HK-2 (cell line): ENCODE data around the gene METTL24.

Source experiments
- DNase-seq: peaks from one replicate; pipeline ENCODE4 v3.0.0-alpha.2; 2018; ENCODE audit not compliant: unreplicated experiment

Gene METTL24, protein sequence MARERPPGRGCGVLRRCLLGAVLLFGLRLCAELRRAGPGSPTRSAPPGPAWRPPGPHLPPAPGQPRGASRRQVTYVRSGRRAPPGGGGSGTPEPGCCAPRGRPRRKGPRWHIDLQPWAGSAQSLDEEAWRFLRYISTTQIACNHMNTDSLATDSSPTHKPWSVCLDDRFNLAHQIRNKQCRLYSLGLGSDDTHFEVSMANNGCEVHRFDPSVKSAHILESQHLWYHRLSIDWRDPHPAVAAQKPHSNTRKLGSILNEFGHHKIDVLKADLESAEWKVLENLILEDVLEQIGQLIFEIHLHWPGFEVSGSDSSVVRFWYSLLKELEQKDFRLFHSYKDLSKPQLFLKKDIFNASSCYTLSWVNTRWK

DNA sequence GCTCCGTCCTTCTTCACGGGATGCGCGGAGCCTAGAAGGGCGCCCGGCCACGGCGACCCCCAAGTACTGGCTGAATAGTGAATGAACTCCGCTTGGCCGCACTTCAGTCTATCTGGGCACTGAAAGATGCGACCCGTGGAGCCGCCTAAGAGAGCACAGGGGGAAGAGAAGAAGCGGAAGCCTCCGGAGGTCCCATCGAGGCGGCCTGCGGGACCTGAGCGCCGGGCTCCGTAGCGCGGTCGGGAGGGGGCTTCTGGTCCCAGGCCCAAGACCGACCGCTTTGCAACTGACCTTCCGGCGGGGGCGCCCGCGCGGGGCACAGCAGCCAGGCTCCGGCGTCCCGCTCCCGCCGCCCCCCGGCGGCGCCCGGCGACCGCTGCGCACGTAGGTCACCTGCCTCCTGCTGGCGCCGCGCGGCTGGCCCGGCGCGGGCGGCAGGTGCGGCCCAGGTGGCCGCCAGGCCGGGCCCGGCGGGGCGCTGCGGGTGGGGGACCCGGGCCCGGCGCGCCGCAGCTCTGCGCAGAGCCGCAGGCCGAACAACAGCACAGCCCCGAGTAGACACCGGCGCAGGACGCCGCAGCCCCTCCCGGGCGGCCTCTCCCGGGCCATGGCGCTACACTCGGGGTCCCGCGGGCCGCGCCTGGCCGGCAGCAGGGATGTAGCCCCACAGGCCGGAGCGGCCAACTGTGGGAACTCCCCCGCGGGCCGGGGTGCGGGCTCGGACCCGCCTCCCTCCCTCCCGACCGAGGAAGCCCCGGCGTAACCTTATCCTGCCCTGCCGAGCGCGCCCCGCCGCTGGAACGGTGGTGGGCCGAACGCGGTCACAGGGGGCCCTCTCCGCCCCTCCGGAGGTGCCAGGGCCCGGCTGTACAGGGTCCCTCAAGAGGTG is at the start of gene METTL24:
METTL24 (minus strand) TSS at position 686 of the 889 bp plus-strand sequence; CDS start at position 609, 77 bp downstream.
- DNase-seq, result no peak

DNA sequence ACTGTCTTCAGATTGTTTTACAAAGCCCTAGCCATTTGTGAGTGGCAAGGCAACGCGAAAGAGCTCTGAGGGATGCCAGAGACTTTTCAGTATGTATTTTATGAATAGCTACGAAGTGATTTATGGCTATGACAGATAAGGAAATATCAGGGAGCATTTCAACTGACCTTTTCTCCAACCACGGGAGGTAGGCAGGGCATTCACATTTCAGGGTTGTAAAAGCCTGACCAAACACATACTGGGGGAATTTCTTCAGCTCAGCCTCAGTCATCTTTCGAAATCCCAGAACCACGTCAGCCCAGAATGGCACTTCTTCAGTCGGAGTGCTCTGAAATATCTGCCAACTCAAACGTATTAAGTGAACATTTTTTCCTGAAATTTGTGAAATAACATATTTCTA is 46.5 kb upstream of the METTL24 start:
- no peak for DNase-seq

DNA sequence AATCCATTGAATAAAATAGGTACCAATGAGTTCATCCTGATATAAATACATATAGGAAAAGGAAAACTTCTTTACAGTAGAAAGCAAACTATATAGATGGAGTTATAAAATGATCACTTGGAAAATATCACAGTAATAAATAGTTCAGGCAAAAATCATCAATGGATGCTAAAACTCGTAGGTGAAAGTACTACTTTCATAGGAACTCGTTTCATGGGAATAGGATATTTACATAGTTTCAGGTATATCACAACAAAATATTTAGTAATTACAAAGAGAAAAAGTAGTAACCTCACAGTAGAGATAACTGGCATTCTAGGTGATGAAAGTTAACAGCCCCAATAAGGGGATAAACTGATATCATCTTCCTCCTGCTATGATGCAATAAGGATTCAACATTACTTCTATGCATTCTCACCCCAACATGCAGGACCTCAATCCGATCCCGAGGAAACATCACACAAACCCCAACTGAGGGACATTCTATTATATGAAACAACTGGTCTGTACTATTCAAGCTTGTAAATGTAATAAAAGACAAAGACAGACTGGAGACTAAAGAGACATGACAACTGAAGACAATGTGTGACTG is 43.5 kb upstream of the METTL24 start:
- DNase-seq, result no peak

DNA sequence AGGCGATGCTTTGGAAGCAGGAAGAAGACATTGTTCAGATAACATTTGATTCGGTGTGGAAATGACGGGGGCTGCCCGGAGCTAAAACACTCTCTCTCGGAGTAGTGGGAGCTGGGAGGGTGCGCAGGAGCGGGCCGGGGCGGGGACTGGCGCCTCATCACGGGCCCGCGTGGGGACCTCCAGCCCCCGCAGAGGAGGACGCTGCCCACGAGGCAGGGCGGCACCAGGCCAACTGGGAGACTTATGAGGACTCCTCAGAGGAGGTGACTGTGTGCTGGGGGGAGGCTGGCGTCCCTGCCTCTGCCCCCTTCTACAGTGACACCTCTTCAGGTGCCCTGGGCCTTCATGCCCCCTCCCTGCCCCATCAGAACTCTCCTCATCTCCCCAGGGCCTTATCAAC is 42.1 kb upstream of the METTL24 start:
- DNase-seq, result no peak

DNA sequence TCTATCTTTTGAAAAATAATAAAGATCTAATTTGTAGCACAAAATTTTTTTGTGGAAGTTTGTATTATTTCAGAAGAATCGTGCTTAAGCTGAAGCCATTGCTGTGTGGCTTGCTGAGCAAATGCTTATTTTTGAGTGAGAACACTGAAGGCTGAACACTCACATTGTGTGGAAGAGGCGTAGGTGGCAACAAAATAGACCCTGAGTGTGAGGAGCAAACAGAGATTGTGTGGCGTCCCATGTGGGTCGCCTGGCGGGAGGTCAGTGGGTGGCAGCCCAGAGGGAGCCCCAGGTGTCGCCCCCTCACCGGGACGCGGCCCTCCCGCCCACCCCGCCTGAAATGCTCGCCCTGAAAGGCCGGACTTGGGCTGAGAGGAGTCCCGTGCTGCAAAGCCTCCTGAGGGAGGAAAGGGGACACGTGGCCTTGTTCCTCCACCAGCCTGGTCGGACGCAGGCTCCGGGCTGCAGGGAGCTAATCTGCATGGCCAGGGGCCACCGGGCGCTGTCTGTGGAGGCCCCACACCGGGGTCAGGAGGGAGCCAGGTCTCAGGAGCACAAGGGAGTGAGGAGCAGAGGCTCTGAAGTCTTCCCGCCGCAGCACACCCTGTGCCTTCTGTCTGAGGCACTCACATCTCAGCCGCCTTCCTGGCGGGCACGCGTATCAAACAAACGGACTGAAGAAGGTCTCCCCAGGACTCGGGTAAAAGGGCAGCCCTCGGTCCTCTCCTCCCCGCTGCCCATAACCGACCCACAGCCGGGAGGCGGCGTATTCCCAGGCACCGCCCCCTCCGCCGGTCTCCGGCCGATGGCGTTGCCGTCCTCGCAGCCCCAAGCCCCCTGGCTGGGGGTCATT is 41.3 kb upstream of the METTL24 start:
- no peak for DNase-seq

DNA sequence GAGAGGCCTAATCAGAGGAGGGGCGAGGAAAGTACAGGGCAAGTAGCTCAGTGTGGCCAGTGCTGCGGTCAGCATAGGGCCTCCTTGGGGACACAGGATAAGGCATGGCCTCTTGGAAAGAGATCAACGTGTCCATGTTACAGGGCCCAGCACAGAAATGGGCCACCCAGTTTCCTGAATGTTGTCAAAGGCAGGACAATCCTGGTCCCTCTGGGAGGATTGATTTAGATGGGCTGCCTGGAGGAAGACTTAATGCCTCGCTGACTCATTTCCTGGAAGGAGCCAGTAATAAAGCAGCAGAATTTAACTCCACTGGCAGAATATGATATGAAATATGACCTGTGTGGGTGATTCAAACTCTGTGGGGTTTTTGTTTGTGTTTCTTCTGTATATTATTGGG is 40.6 kb upstream of the METTL24 start:
- DNase-seq, result no peak

DNA sequence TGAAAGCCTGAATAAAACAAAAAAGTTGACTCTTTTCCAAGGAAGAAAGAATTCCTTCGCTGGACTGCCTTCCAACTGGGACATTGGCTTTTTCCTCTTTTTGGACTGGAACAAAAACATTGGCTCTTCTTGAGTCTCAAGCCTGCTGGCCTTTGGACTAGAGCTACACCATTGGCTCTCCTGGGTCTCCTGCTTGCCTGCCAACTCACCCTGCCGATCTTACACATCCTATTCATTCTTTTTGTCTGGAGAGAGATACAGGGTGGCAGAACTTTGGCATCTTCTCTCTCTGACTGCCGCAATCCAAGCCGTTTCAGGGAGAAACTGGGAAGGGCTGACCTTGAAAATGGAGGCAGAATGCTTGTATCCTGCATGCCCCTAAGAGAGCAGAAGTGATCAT is 37.1 kb upstream of the METTL24 start:
- no peak for DNase-seq

DNA sequence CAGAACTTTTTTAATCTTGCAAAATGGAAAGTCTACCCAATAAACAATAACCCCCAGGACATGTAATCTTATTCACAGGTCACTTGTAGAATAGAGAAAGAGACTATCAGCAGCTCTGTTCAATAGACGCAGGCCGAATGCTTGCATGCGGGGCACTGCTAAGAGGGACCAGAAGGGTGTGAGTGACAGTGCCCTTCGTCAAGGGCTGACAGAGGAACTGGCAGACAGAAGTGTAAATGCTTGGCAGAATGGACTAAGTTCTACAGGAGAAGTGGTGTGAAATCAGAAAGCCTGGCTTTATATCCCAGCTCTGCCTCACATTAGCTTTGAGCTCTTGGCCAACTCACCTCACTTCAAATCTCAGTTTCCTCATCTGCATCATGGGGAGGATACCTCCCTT is 36.3 kb upstream of the METTL24 start:
- no peak for DNase-seq

DNA sequence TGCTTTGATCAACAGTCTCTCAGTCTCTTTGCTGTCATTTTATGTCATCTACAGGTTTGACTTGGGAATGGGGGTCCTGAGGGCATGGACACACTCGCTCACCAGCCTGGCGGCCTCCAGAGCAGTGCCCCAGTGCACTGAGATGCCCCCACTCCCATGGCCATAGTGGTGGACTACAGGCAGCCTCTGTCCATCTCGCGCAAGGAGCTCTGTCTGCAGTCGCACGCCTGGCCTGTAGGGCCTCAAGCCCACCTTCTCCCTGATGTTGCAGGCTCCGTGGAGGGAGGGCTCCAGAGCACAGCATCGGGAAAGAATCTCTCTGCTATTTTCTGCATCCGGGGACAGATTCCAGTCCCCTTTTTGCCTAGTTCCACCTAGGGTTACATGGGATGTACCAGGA is 34.6 kb upstream of the METTL24 start:
- DNase-seq, result no peak

DNA sequence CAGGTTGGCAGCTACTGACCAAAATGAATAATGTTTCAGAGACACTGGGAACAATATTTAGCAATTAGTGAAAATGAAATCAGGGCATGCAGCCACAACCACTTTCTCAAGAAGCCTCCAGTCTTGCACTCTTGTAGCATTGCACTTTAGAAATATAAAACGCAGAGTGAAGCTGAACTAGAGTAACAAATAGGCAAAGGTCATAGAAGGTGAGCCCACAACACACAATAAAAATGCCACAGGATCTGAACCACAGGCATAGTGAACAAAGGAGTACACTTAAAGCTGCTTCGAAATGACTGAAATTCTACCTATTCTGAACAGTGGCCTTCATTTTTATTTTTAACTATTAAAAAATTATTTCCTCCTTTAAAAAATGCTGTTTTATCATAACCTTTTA is 32.3 kb upstream of the METTL24 start:
- DNase-seq, result no peak

DNA sequence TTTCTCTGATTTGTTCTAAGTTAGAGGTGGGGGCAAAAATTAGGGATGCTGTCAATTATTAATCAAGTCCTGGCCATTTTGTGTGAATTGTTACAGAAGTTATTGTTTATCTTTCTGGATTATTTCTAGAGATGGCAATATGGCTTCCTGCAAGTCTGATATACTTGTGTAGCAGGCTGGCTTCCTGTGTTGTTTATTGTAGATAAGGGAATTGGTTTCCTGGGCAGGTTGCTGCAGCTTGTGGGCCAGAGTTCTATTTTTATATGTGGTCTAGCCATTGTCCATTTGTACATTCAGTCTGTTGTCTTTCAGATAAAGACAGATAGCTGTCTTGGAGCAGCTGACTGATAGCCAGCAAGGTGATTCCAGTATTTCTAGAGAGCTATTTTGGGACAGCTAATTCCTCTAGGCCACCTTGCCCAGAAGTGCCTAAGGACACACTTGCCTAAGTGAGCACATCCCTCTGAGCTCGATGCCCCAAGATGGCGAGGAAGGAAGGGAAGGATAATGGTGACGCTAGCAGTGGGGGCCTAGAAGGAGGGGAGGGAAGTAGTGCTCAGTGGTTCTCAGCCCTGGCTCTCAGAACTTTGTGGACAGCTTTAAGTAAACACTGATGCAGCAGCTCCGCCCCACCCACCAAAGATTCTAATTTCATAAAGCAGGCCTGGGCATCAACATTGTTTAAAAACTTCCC is 31.7 kb upstream of the METTL24 start:
- no peak for DNase-seq

DNA sequence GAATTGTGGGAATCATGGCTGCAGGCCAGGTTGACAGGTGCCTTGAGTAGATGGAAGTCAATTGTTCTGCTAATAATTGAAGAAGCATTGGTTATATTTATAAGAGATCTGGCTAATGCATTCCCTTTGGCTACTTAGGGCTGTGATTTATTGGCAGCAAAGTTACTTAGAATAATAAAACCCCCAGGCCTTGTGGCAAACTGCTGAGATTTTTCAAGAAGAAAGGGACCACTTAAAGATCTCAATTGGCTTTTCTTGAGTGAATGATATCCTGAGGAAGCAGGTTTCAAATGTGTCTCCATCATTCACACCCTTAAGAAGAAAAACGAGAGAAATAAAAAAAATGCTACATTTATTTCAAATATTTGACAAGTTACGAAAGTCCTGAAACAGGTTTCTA is 29.8 kb upstream of the METTL24 start:
- no peak for DNase-seq

DNA sequence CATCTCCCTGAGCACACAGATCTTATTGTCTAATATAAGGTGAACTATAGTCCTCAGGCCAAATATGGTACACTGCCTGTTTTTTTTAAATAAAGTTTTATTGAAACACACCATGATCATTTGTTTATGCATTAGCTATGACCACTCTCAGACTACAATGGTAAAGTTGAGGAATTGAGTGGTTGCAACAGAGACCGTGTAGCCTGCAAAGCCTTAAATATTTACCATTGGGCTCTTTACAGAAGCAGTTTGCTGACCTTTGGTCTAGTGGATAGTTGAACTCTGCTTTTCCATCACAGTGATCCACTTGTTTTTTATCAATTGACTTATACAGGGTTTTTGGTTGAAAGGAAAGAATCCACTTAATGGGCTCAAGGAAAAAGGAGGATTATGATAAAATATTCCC is 27.3 kb upstream of the METTL24 start:
- DNase-seq, result no peak

DNA sequence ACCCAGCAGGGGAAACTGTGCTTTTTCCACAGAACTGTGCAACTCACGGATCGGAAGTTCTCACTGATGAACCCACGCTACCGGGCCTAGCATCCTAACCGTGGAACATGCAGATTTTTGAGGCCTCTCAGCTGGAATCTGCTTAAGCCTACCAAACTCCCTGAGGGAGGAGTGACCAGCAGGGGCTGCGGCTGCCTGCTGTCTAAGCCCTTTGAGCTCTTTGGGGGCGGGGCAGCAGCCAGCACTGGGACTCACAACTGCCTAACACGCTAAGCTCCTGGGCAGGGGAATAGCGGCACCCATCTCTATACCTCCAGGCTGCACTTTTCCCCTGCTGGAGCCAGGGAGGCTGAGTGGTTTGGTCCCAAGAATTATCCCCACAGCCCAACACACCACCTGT is 20.4 kb upstream of the METTL24 start:
- DNase-seq, result no peak

DNA sequence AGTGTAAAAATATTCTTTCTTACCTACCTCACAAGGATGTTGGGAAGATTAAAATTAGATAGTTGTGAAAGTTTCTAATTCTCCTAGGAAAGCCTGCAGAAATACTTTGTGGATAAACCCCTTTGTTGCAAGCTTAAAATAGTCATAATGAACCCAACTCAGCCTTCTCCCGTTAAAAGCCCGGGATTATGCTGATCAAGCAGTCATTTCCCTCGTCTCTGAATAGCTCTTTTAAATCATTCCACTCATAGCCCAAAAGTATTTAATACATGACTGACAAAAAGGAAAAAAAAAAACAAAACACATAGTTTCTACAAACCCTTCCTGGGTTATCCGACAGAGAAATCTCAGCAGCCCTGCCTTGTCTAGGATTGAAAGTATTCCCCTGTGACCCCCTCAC is 10.9 kb upstream of the METTL24 start:
- DNase-seq, result no peak

DNA sequence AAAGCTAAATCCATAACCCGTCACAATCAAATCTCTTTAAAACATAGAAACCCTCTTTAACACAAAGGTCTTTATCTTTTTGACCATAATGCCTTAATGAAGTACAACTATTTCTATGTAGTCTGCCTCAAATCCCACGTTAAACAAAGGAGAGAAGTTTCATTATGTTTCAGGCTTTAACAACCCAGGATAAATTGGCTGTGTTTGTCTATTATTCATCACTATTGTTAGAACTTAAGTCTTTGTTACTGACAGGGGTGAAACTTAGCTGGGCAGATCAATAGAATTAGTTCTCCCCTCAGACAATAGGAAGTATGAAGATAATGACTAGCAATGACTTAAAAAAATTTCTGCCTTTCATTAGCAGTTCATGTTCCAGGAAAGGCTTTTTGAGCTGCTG is 10.1 kb upstream of the METTL24 start:
- DNase-seq, result no peak

DNA sequence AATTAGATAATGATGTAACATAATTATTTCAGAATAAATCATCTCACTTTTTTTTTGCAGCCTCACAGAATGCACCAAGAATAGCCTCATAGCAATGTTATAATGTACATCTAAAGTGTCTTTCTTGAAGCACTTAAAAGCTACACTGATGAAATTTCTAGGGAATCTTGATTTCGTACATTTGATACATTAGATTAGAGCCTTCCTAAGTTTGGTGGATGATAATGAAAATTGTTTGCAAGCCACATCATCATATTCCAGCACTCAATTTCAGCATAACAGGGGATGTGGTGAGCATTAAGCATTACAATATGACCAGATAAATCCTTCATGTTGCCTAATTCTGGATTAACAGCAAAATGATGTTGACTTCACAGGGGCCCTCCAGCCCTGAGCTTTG is 9.7 kb upstream of the METTL24 start:
- DNase-seq, result no peak

DNA sequence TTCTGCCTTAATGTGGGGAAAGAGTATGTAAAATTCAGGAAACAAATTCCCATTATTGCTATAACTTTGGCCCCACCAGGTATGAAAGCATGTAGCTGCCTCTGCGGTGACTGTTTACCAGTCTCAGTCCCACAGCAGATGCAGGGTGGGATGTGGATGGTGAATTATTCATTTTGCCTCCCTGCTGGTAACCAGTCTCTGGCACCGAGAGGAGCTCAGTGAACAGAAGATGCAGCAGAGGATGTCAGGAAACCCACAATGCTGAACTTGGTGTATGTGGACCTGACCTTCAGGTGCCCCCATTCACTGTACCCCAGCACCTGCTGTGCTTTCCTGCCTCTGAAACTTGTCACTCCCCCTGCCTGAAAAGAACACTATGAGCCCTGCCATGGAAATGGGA is 8.8 kb upstream of the METTL24 start:
- no peak for DNase-seq

DNA sequence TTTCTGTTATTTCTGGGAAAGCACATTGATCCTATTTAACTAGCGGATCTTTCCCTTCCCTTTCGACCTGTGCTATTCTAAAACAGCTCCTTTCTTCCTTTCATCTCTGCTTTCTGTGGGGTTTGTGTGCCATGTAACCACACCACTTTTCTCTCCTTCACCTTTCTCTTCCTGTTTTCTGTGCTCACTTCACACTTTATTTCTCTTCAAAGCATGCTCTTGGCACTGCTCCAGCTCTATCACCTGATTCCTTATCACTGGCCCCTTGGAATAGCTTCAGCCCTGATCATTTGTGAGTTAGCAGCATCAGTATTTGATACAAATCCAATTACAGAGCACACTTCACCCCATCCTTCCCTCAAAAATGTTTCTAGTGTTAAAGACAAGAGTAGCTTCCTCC is 8.1 kb upstream of the METTL24 start:
- no peak for DNase-seq

DNA sequence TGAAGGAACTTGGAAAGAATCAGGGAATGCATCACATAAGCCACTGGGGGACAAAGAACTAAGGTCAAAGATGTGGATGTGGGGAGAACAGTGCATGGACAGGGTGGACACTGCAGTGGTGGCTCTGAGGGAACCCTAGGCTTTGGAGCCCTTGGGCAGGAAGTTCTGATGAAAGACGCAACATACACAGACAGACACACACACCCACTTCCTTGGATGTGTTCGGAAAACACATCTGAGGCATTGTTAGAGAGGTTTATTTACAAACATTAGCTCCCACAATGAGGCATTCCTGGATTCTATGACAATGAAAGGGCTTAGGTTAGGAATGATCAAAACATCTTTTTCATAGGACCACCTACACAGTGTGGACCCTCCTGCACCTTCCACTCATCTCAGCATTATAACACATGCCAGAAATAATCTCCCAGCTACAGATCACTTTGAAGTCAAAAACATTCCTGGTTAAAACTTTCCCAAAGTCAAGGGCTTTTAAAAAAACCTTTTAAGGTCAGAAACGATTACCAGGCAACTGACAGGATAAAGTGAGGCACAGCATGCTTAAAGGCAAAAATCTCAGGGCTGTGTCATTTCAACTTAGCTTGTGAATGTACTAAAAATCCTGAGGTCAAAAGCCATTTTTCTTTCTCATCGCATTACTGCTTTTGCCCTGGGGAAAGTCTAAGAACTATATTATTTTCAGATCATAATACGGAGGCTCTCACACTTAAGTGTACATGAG is 6.4 kb upstream of the METTL24 start:
- no peak for DNase-seq

DNA sequence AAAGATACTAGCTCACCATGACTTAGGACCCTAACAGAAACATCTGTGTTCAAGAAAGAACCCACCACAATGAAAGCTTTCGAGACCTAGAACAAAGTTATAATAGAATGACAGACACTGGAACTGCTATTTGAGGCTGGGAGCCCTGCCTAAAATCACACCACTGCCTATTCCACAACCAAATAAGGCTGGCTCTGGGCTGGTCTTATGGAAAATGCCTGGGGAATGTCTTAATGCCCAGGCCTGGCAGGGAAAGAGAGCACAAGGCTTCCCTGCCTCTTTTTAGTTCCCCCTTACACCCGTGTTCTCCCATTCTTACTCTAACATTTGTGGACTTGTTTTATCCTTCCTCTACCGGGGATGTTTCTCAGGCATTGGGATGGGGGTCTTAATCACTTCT is 5.6 kb upstream of the METTL24 start:
- no peak for DNase-seq
